Kidney (tissue), 14 donors: Measurements from ENCODE around the gene ZSCAN9. TPM values are rescaled to one million over a fixed set of nuclear protein-coding genes. Genes with fewer than 3 reads are reported as not detected.

ENCODE experiments used
- DNase-seq, 5 donors: peaks; one replicate each; pipeline ENCODE4 v3.0.0-alpha.2; 2013 to 2020
- FAIRE-seq: peaks from 2 replicates; lab custom pipeline; 2012; peaks lifted over from hg19 to GRCh38; lab: Jason Lieb, UNC
- H3K27ac ChIP-seq, 2 donors: one replicate each; pipeline ENCODE4 v1.7.0; 2013; ENCODE audit warnings: low read depth in 2 of 2, low read length in 2 of 2, inconsistent platforms in 1 of 2
- H3K27me3 ChIP-seq: one replicate; pipeline ENCODE4 v1.7.1; 2013; ENCODE audit warnings: low read length, inconsistent platforms; ENCODE audit not compliant: control insufficient read depth, insufficient read depth
- H3K36me3 ChIP-seq, 3 donors: one replicate each; pipeline versions ENCODE4 v1.7.0 to v1.7.1; 2013; ENCODE audit warnings: low read length in 3 of 3, control low read depth in 1 of 3, inconsistent platforms in 1 of 3; ENCODE audit not compliant: insufficient read depth in 3 of 3, control insufficient read depth in 2 of 3
- H3K4me1 ChIP-seq, 3 donors: one replicate each; pipeline versions ENCODE4 v1.7.0 to v1.7.1; 2013; ENCODE audit warnings: low read length in 3 of 3, inconsistent platforms in 1 of 3, low read depth in 1 of 3; ENCODE audit not compliant: control insufficient read depth in 2 of 3, insufficient read depth in 2 of 3
- H3K4me3 ChIP-seq, 3 donors: one replicate each; pipeline versions ENCODE4 v1.7.0 to v1.8.1; 2013; ENCODE audit warnings: low read length in 3 of 3, control low read depth in 1 of 3, inconsistent platforms in 1 of 3
- H3K9ac ChIP-seq, 3 donors: one replicate each; pipeline versions ENCODE4 v1.7.0 to v1.7.1; 2013; ENCODE audit warnings: low read length in 3 of 3, control low read depth in 1 of 3, inconsistent platforms in 1 of 3
- H3K9me3 ChIP-seq, 3 donors: one replicate each; pipeline versions ENCODE4 v1.7.0 to v1.7.1; 2013; ENCODE audit warnings: low read length in 3 of 3, control low read depth in 1 of 3, inconsistent platforms in 1 of 3; ENCODE audit not compliant: control insufficient read depth in 2 of 3, insufficient read depth in 1 of 3
- intact Hi-C: fragments of 100-400 bp; cut with DNase I; formaldehyde crosslinking; loops from one replicate; pipeline ENCODE4 v1.11.1; 2022
- polyA plus RNA-seq: library from polyadenylated mRNA; stranded (reverse); fragments of 350-450 nt; fragmentation: Illumina TruSeq; extraction: RNeasy Lipid Tissue Mini Kit (QIAGEN cat#74804); gene quantifications from one replicate; pipeline ENCODE4 v1.2.3, GENCODE V29; 2014; ENCODE audit warnings: low read depth, low replicate concordance; ENCODE audit not compliant: insufficient read depth
- total RNA-seq: library from RNA; stranded (reverse); fragmentation: NEBNext Ultra II Directional; extraction: Animal tissue kit (Norgen Biotek cat#: 25700); gene quantifications from one replicate; pipeline ENCODE4 v1.2.1, GENCODE V29; 2021
- TF ChIP-seq, protein P1 (sequence below): IDR thresholded peaks from 3 replicates; pipeline ENCODE4 v1.5.1; 2012; ENCODE audit warnings: mild to moderate bottlenecking, moderate library complexity, borderline replicate concordance; ENCODE audit not compliant: insufficient read depth; ENCODE audit errors: extremely low read depth
- donor health status: control.
- donor health status: control.
- donor health status: control.
- donor health status: control.
- donor health status: control.
- donor health status: DM: yes; HTN: yes; CAD: no.
- donor health status: Normal renal cell carcinoma (clear cell type).

Gene ZSCAN9
- total and polyA plus RNA-seq, 2 donors from 2014 or later, result 8.1 to 15.6 TPM

DNA sequence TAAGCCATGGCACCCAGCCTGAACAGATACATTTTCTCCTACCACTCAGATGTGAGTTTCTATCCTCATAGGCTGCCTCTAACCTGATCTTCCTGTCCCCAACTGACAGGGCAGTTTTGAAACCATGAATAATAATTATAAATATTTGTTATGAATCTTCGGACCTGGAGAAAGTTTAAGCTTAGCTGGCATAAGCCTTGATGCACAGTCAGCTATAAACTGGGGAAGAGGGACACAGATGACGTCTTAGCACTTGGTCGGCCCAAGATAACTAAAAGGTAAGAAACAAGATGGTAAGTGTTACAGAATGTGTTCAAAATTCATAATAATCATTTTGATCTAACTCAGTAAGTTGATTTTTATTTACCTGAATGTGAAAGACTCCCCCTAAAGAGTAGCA lies 18.9 kb downstream of the ZSCAN9 start:
- Histone ChIP-seq H3K4me1 (no peaks in the 10 kb centered on the region), H3K9ac (no peak overlapping the region), H3K27me3 (no peaks in the 10 kb centered on the region), H3K4me3 (no peak overlapping the region), H3K36me3 (peaks cover 5 to 21% (median 15%) of the 10 kb centered on the region in 3 donors), H3K9me3 (no peaks in the 10 kb centered on the region), H3K27ac (no peak overlapping the region)
- TF ChIP-seq, protein P1, sequence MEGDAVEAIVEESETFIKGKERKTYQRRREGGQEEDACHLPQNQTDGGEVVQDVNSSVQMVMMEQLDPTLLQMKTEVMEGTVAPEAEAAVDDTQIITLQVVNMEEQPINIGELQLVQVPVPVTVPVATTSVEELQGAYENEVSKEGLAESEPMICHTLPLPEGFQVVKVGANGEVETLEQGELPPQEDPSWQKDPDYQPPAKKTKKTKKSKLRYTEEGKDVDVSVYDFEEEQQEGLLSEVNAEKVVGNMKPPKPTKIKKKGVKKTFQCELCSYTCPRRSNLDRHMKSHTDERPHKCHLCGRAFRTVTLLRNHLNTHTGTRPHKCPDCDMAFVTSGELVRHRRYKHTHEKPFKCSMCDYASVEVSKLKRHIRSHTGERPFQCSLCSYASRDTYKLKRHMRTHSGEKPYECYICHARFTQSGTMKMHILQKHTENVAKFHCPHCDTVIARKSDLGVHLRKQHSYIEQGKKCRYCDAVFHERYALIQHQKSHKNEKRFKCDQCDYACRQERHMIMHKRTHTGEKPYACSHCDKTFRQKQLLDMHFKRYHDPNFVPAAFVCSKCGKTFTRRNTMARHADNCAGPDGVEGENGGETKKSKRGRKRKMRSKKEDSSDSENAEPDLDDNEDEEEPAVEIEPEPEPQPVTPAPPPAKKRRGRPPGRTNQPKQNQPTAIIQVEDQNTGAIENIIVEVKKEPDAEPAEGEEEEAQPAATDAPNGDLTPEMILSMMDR, result no peak
- FAIRE-seq (no peak), DNase-seq (no peak)
- intact Hi-C loops, result no loop called here

DNA sequence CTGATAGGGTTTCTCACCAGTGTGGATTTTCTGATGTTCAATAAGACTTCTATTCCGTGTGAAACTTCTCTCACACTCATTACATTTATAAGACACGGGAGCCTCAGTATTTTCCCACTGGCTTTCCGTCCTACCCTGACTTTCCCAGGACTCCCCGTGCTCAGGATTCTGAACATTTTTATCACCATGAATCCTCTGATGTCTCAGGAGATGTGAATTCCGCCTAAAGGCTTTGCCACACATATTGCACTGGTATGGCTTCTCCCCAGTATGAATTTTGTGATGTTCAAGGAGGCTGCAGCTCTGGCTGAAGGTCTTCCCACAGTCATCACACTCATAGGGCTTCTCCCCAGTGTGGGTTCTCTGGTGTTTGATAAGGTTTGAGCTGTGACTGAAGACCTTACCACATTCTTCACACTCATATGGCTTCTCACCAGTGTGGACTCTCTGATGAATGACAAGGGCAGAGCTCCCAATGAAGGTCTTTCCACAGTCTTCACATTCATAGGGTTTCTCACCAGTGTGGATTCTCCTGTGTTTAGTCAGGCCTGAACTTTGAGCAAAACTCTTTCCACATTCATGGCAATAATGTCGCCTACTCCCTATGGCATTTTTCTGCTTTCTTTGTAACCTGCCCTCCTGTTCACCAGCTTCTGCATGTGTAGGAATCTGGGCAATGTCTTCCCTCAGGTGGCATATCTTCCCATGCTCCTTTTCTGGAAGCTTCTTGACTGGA lies 20.3 kb downstream of the ZSCAN9 start:
- TF ChIP-seq, protein P1, result no peak
- intact Hi-C loops, result no loop called here
- H3K27ac ChIP-seq, result no peak overlapping the region
- H3K9ac ChIP-seq, result no peak overlapping the region
- no peak overlapping the region for H3K4me3 ChIP-seq
- H3K4me1 ChIP-seq, result peaks cover 0 to 2% (median 0%) of the 10 kb centered on the region in 3 donors
- H3K27me3 ChIP-seq, result no peaks in the 10 kb centered on the region
- H3K9me3 ChIP-seq, result no peaks in the 10 kb centered on the region
- FAIRE-seq (no peak), DNase-seq (no peak)
- peaks cover 5 to 21% (median 15%) of the 10 kb centered on the region in 3 donors for H3K36me3 ChIP-seq

- Histone ChIP-seq H3K27ac (no peak overlapping the region), H3K9ac (no peak overlapping the region), H3K36me3 (peaks cover 5 to 21% (median 15%) of the 10 kb centered on the region in 3 donors), H3K4me3 (no peak overlapping the region), H3K27me3 (no peaks in the 10 kb centered on the region), H3K4me1 (peaks cover 0 to 12% (median 9%) of the 10 kb centered on the region in 3 donors), H3K9me3 (no peaks in the 10 kb centered on the region)
- intact Hi-C loops, result no loop called here
- FAIRE-seq (no peak), DNase-seq (no peak)
- TF ChIP-seq, protein P1, result no peak
Measured at GRCh38 chr6:28248916-28249315, 23.8 kb downstream of the ZSCAN9 start.
